ENCODE results near the gene ZDHHC18. TPM values are rescaled to one million over a fixed set of nuclear protein-coding genes. Genes with fewer than 3 reads are reported as not detected.

Gene ZDHHC18
- total and polyA plus RNA-seq, 2 of the 8 experiments (the other 6 are each of a cell fraction or from before 2014, with no cell fraction given): 29.7 to 49.8 TPM

GRCh38 chr1:26788836-26789611 is 37.5 kb upstream of the ZDHHC18 start (continued):
- TF ChIP-seq CHD7 (IDR thresholded peaks at IDR 0.05; ENCODE audit: insufficient replicate concordance, low read length) (no peak), RAD21 (IDR thresholded peaks at IDR 0.05 in 1 of 2, conservative IDR thresholded peaks at IDR 0.05 in 1 of 2; ENCODE audit: low read depth in 2 of 2, low read length in 2 of 2) (peak; percentile 93 to 96), KDM5A (IDR thresholded peaks at IDR 0.05; ENCODE audit: low read length) (no peak)

Data from H1 (cell line).